ENCODE results near the gene C2CD4C.

The C2CD4C gene

DNA sequence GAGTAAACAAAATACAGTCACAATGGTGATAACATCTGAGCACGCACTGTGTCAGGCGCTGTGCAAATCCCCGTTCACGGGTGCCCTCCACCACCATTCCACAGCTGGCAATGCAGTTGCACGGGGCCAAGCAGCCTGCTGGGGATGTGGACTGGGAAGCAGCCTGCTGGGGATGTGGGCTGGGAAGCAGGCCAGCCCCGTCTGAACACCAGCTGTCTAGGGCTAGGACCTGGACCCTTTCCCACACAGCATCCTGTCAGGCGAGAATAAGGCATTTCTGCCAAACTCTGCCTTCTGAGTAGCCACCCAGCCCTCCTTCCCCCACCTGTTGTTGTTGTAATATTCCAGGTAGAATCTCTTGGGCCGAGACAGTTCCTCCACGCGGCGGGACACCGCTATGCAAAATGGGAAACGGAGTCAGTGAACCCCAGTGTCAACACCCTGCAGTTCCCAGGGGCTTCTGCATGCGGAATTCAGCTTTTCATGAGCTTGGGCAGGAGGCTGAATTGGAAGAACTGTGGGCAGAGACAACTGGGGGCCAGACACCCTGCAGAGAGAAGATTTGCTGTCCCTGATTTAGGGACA is 36.5 kb downstream of the C2CD4C start:
- DNase-seq (ENCODE audit: low spot score): no peak
- Histone ChIP-seq H3K36me3 (ENCODE audit: low read depth) (no peaks in the 10 kb centered on the region), H3K9me3 (ENCODE audit: severe bottlenecking) (no peaks in the 10 kb centered on the region), H3K27ac (ENCODE audit: poor library complexity, severe bottlenecking) (no peak overlapping the region), H3K4me1 (ENCODE audit: insufficient read depth, poor library complexity, severe bottlenecking) (peaks cover 7% of the 10 kb centered on the region), H3K27me3 (ENCODE audit: insufficient read depth, poor library complexity, severe bottlenecking) (no peaks in the 10 kb centered on the region), H3K4me3 (ENCODE audit: severe bottlenecking) (no peak overlapping the region)
- no peak for TF ChIP-seq CTCF (IDR thresholded peaks at IDR 0.05; ENCODE audit: poor library complexity, severe bottlenecking)
- no peak for ATAC-seq (ENCODE audit: low read depth)

DNA sequence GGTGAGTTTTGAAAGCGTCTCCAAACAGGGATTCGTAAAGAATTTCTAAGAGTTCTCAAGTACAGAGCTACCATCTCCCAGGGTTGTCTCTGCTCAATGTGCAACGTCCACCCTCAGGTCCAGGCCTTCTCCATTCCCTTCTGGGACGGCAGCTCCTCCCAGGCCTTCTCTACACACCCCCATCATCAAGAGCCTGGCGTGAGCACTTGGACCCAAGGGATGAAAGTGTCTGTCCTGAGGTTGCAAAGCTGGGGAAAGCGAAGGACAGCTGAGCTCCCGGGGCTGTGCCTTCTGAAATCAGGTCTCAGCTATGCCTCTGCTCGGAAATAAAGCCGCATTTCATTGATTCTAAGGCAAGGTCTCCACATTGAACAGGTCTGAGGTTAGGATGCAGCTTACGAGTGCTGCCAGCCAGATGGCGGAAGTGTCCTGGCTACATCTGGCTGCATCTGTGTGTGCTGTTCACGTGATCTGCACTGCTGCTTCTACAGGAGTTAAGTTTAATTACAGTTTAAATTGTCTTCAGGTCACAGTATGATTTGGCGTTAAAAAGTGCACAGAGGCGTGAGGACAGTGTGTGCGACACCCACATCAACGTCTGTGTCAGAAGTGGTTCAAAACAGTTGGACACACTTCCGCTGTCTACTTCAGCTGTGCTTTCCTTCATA is 37.3 kb downstream of the C2CD4C start:
- TF ChIP-seq CTCF (IDR thresholded peaks at IDR 0.05; ENCODE audit: poor library complexity, severe bottlenecking): no peak
- H3K4me1 ChIP-seq (ENCODE audit: insufficient read depth, poor library complexity, severe bottlenecking): peaks cover 7% of the 10 kb centered on the region
- H3K9me3 ChIP-seq (ENCODE audit: severe bottlenecking): no peaks in the 10 kb centered on the region
- H3K36me3 ChIP-seq (ENCODE audit: low read depth): no peaks in the 10 kb centered on the region
- no peak overlapping the region for H3K27ac ChIP-seq (ENCODE audit: poor library complexity, severe bottlenecking)
- peak; percentile 14 for DNase-seq (ENCODE audit: low spot score)
- ATAC-seq (ENCODE audit: low read depth): no peak
- H3K27me3 ChIP-seq (ENCODE audit: insufficient read depth, poor library complexity, severe bottlenecking): no peaks in the 10 kb centered on the region
- no peak overlapping the region for H3K4me3 ChIP-seq (ENCODE audit: severe bottlenecking)

GRCh38 chr19:370641-371330 is 38.2 kb downstream of the C2CD4C start:
- Histone ChIP-seq H3K36me3 (ENCODE audit: low read depth) (no peaks in the 10 kb centered on the region), H3K9me3 (ENCODE audit: severe bottlenecking) (no peaks in the 10 kb centered on the region), H3K27ac (ENCODE audit: poor library complexity, severe bottlenecking) (no peak overlapping the region), H3K4me1 (ENCODE audit: insufficient read depth, poor library complexity, severe bottlenecking) (peaks cover 7% of the 10 kb centered on the region), H3K4me3 (ENCODE audit: severe bottlenecking) (no peak overlapping the region), H3K27me3 (ENCODE audit: insufficient read depth, poor library complexity, severe bottlenecking) (no peaks in the 10 kb centered on the region)
- ATAC-seq (ENCODE audit: low read depth) (no peak), DNase-seq (ENCODE audit: low spot score) (peak; percentile 19)
- TF ChIP-seq CTCF (IDR thresholded peaks at IDR 0.05; ENCODE audit: poor library complexity, severe bottlenecking): no peak

- Histone ChIP-seq H3K36me3 (ENCODE audit: low read depth) (no peaks in the 10 kb centered on the region), H3K27me3 (ENCODE audit: insufficient read depth, poor library complexity, severe bottlenecking) (no peaks in the 10 kb centered on the region), H3K9me3 (ENCODE audit: severe bottlenecking) (no peaks in the 10 kb centered on the region), H3K4me3 (ENCODE audit: severe bottlenecking) (no peak overlapping the region), H3K4me1 (ENCODE audit: insufficient read depth, poor library complexity, severe bottlenecking) (peaks cover 7% of the 10 kb centered on the region), H3K27ac (ENCODE audit: poor library complexity, severe bottlenecking) (no peak overlapping the region)
- ATAC-seq (ENCODE audit: low read depth) (no peak), DNase-seq (ENCODE audit: low spot score) (peak; percentile 17)
- no peak for TF ChIP-seq CTCF (IDR thresholded peaks at IDR 0.05; ENCODE audit: poor library complexity, severe bottlenecking)
Measured at GRCh38 chr19:369876-370275, 39.1 kb downstream of the C2CD4C start.
